DOHH2 (cell line): ENCODE results near the gene NCDN.

Experiments
- H3F3A ChIP-seq: fragments of 200-600 bp; sonication (generic), shearing (Covaris generic); 2 replicates; pipeline ENCODE4 v1.6.0; 2016; ENCODE audit warnings: antibody characterized with exemption, mild to moderate bottlenecking; ENCODE audit not compliant: control insufficient read depth, insufficient read depth
- H3K27ac ChIP-seq: fragments of 200-600 bp; sonication (generic); 2 replicates; pipeline ENCODE4 v1.5.1; 2014; ENCODE audit warnings: low read depth, mild to moderate bottlenecking, low read length, moderate library complexity
- H3K27me3 ChIP-seq: fragments of 200-600 bp; sonication (generic); 2 replicates; pipeline ENCODE4 v1.6.1; 2014; ENCODE audit warnings: mild to moderate bottlenecking, low read length, mixed read lengths; ENCODE audit not compliant: control insufficient read depth
- H3K36me3 ChIP-seq: fragments of 200-600 bp; sonication (generic); 2 replicates; pipeline ENCODE4 v1.6.1; 2014; ENCODE audit warnings: mild to moderate bottlenecking, low read length, moderate library complexity, mixed read lengths; ENCODE audit not compliant: control insufficient read depth
- H3K4me1 ChIP-seq: fragments of 200-600 bp; sonication (generic); 2 replicates; pipeline ENCODE4 v1.6.1; 2014; ENCODE audit warnings: mild to moderate bottlenecking, low read length, mixed read lengths; ENCODE audit not compliant: control insufficient read depth
- H3K4me2 ChIP-seq: fragments of 200-600 bp; sonication (generic); 2 replicates; pipeline ENCODE4 v1.6.0; 2014; ENCODE audit warnings: mild to moderate bottlenecking, low read length, moderate library complexity
- H3K4me3 ChIP-seq: fragments of 200-600 bp; sonication (generic); 2 replicates; pipeline ENCODE4 v1.5.1; 2014; ENCODE audit warnings: mild to moderate bottlenecking, low read length, mixed read lengths
- H3K79me2 ChIP-seq: fragments of 200-600 bp; sonication (generic); 2 replicates; pipeline ENCODE4 v1.6.1; 2014; ENCODE audit warnings: mild to moderate bottlenecking, low read length, mixed read lengths; ENCODE audit not compliant: control insufficient read depth
- H3K9me2 ChIP-seq: fragments of 200-600 bp; sonication (generic); replicated peaks from 2 replicates; pipeline ENCODE4 v1.6.1; 2014; ENCODE audit warnings: mild to moderate bottlenecking, low read length, mixed read lengths; ENCODE audit not compliant: control insufficient read depth
- H3K9me3 ChIP-seq: fragments of 200-600 bp; sonication (generic); 2 replicates; pipeline ENCODE4 v1.6.1; 2014; ENCODE audit warnings: antibody characterized with exemption, low read length, mixed read lengths; ENCODE audit not compliant: control insufficient read depth, insufficient read depth
- H4K20me1 ChIP-seq: fragments of 200-600 bp; sonication (generic); 2 replicates; pipeline ENCODE4 v1.6.0; 2014; ENCODE audit warnings: low read depth, mild to moderate bottlenecking, antibody characterized with exemption, low read length, moderate library complexity; ENCODE audit not compliant: control insufficient read depth, insufficient read depth
- CTCF ChIP-seq: fragments of 200-600 bp; sonication (generic); IDR thresholded peaks from one replicate; pipeline ENCODE4 v1.5.1; 2014; ENCODE audit warnings: antibody characterized with exemption, mild to moderate bottlenecking, low read depth, low read length; ENCODE audit not compliant: poor library complexity, severe bottlenecking
- EZH2phosphoT487 ChIP-seq: fragments of 200-600 bp; sonication (generic); IDR thresholded peaks from 2 replicates; pipeline ENCODE4 v1.6.1; 2017; ENCODE audit warnings: borderline replicate concordance, mild to moderate bottlenecking, antibody characterized with exemption, low read length, moderate library complexity, mixed read lengths

Gene NCDN

GRCh38 chr1:35568975-35569395 is 11.4 kb downstream of the NCDN start:
- Histone ChIP-seq H3K79me2 (no peaks in the 10 kb centered on the region), H3K27me3 (peaks cover 14% of the 10 kb centered on the region; the same call in 1 of the 2 replicates), H3K9me3 (no peaks in the 10 kb centered on the region), H3F3A (no peaks in the 10 kb centered on the region), H3K36me3 (peaks cover 10% of the 10 kb centered on the region), H3K4me1 (no peaks in the 10 kb centered on the region), H3K9me2 (no peaks in the 10 kb centered on the region), H3K4me3 (no peak overlapping the region), H4K20me1 (peaks cover 9% of the 10 kb centered on the region; the same call in 1 of the 2 replicates), H3K27ac (no peak overlapping the region), H3K4me2 (no peak overlapping the region)
- TF ChIP-seq EZH2phosphoT487 (no peak), CTCF (peak; percentile 93)

GRCh38 chr1:35569936-35570335 is 12.3 kb downstream of the NCDN start:
- no peaks in the 10 kb centered on the region for H3K4me1 ChIP-seq
- H3F3A ChIP-seq, result no peaks in the 10 kb centered on the region
- no peak overlapping the region for H3K4me3 ChIP-seq
- no peak overlapping the region for H3K27ac ChIP-seq
- H3K9me2 ChIP-seq, result no peaks in the 10 kb centered on the region
- TF ChIP-seq EZH2phosphoT487, result no peak
- TF ChIP-seq CTCF, result no peak
- peaks cover 6% of the 10 kb centered on the region; the same call in 1 of the 2 replicates for H4K20me1 ChIP-seq
- peaks cover 4% of the 10 kb centered on the region for H3K36me3 ChIP-seq
- no peaks in the 10 kb centered on the region for H3K79me2 ChIP-seq
- H3K9me3 ChIP-seq, result no peaks in the 10 kb centered on the region
- H3K4me2 ChIP-seq, result no peak overlapping the region
- peaks cover 14% of the 10 kb centered on the region; the same call in 1 of the 2 replicates for H3K27me3 ChIP-seq

- H3K79me2 ChIP-seq, result no peaks in the 10 kb centered on the region
- peaks cover 17% of the 10 kb centered on the region; the same call in 1 of the 2 replicates for H3K27me3 ChIP-seq
- 0 out of 2 replicates have a peak, but pooled peaks cover 4% of the 10 kb centered on the region for H4K20me1 ChIP-seq
- no peaks in the 10 kb centered on the region for H3K9me3 ChIP-seq
- TF ChIP-seq CTCF (no peak), EZH2phosphoT487 (no peak)
- peaks cover 3% of the 10 kb centered on the region; the same call in 1 of the 2 replicates for H3F3A ChIP-seq
- H3K4me1 ChIP-seq, result no peaks in the 10 kb centered on the region
- no peaks in the 10 kb centered on the region for H3K36me3 ChIP-seq
- no peak overlapping the region for H3K4me2 ChIP-seq
- no peaks in the 10 kb centered on the region for H3K9me2 ChIP-seq
- H3K4me3 ChIP-seq, result no peak overlapping the region
- no peak overlapping the region for H3K27ac ChIP-seq
Observed at GRCh38 chr1:35570589-35571137, 13.1 kb downstream of the NCDN start.
